H1 (cell line): Measurements from ENCODE around the gene AMZ1. TPM values are rescaled to one million over a fixed set of nuclear protein-coding genes. Genes with fewer than 3 reads are reported as not detected.

Experiments used
- CTCF ChIA-PET: fragments of 300-600 bp; sonication (Branson Sonifier 250); formaldehyde crosslinking; loops from one replicate; lab custom pipeline; 2021; ENCODE audit not compliant: partially characterized antibody; lab: Charles Lee
- POLR2A ChIA-PET: fragments of 300-600 bp; sonication (Branson Sonifier 250); formaldehyde crosslinking; loops from one replicate; lab custom pipeline; 2021; ENCODE audit warnings: inconsistent platforms; ENCODE audit not compliant: partially characterized antibody; lab: Charles Lee
- DNase-seq, 2 experiments: peaks; one replicate each; pipeline versions ENCODE4 v3.0.0 to v3.0.0-alpha.2; 2010 to 2022; ENCODE audit warnings: low spot score in 2 of 2, low read depth in 1 of 2, mixed read lengths in 1 of 2
- FAIRE-seq: peaks from 2 replicates; lab custom pipeline; 2011; peaks lifted over from hg19 to GRCh38; lab: Jason Lieb, UNC
- H2AFZ ChIP-seq: 2 replicates; pipeline ENCODE4 v1.8.1; 2012; ENCODE audit warnings: low read length, inconsistent platforms
- H2AK5ac ChIP-seq: 2 replicates; pipeline ENCODE4 v1.6.1; 2013; ENCODE audit warnings: low read depth, low read length
- H2BK120ac ChIP-seq: replicated peaks from 2 replicates; pipeline ENCODE3; 2013; ENCODE audit warnings: low read depth, low read length, inconsistent platforms
- H2BK12ac ChIP-seq: 2 replicates; pipeline ENCODE4 v1.6.1; 2013; ENCODE audit warnings: low read depth, low read length
- H2BK15ac ChIP-seq: 2 replicates; pipeline ENCODE4 v1.6.1; 2013; ENCODE audit warnings: low read length
- H2BK20ac ChIP-seq: 2 replicates; pipeline ENCODE4 v1.6.1; 2013; ENCODE audit warnings: low read length
- H2BK5ac ChIP-seq: 2 replicates; pipeline ENCODE4 v1.6.1; 2013; ENCODE audit warnings: low read depth, low read length
- H3K14ac ChIP-seq: 2 replicates; pipeline ENCODE4 v1.6.1; 2013; ENCODE audit warnings: inconsistent platforms; ENCODE audit not compliant: insufficient read length
- H3K18ac ChIP-seq: 2 replicates; pipeline ENCODE4 v1.6.1; 2013; ENCODE audit warnings: low read length; ENCODE audit errors: extremely low read depth
- H3K23ac ChIP-seq: 2 replicates; pipeline ENCODE4 v1.6.1; 2013; ENCODE audit warnings: inconsistent platforms; ENCODE audit not compliant: insufficient read length
- H3K23me2 ChIP-seq: 2 replicates; pipeline ENCODE4 v1.6.1; 2013; ENCODE audit warnings: low read depth, low read length
- H3K27ac ChIP-seq: 2 replicates; pipeline ENCODE4 v1.6.1; 2011; ENCODE audit warnings: low read depth, low read length, inconsistent platforms
- H3K27me3 ChIP-seq, 4 experiments: replicated peaks in 1 of 4; 1 replicate in 1 of 4; 2 replicates in 3 of 4; pipeline versions ENCODE4 v1.6.1 to v1.8.1; 2011 to 2013; ENCODE audit warnings: low read length in 3 of 4, mild to moderate bottlenecking in 3 of 4, inconsistent platforms in 2 of 4, mixed read lengths in 2 of 4, moderate library complexity in 1 of 4; ENCODE audit not compliant: control insufficient read depth in 3 of 4, insufficient read depth in 3 of 4; ENCODE audit errors: extremely low read depth in 1 of 4
- H3K36me3 ChIP-seq, 4 experiments: 2 replicates each; pipeline versions ENCODE4 v1.6.1 to v1.8.1; 2011 to 2013; ENCODE audit warnings: mild to moderate bottlenecking in 4 of 4, low read length in 3 of 4, moderate library complexity in 2 of 4, control low read depth in 1 of 4, inconsistent platforms in 1 of 4; ENCODE audit not compliant: insufficient read depth in 4 of 4, control insufficient read depth in 2 of 4
- H3K4ac ChIP-seq: replicated peaks from 2 replicates; pipeline ENCODE3; 2013; ENCODE audit warnings: low read length, low read depth, mixed read lengths, inconsistent platforms; ENCODE audit not compliant: insufficient read length
- H3K4me1 ChIP-seq, 4 experiments: replicated peaks in 1 of 4; 1 replicate in 1 of 4; 2 replicates in 3 of 4; pipeline versions ENCODE4 v1.6.1 to v1.8.1; 2011 to 2013; ENCODE audit warnings: low read length in 3 of 4, inconsistent platforms in 2 of 4, mixed read lengths in 1 of 4; ENCODE audit not compliant: insufficient read depth in 4 of 4, control insufficient read depth in 3 of 4
- H3K4me2 ChIP-seq, 2 experiments: 2 replicates each; pipeline versions ENCODE4 v1.6.1 to v1.8.1; 2011 to 2013; ENCODE audit warnings: low read depth in 2 of 2, low read length in 2 of 2, control low read depth in 1 of 2, inconsistent platforms in 1 of 2, mild to moderate bottlenecking in 1 of 2; ENCODE audit not compliant: insufficient read depth in 1 of 2
- H3K4me3 ChIP-seq, 4 experiments: fragments of 200-600, 300-600 bp in 1 of 4; sonication (generic), shearing (Covaris generic), sonication (Bioruptor Twin) in 1 of 4; 2 replicates each; pipeline versions ENCODE4 v1.5.1 to v1.8.1; 2011 to 2016; ENCODE audit warnings: low read length in 4 of 4, low read depth in 3 of 4, control low read depth in 2 of 4, inconsistent platforms in 2 of 4, mild to moderate bottlenecking in 2 of 4, mixed read lengths in 1 of 4, moderate library complexity in 1 of 4; ENCODE audit not compliant: insufficient read depth in 2 of 4; ENCODE audit errors: extremely low read depth in 1 of 4
- H3K56ac ChIP-seq: replicated peaks from 2 replicates; pipeline ENCODE3; 2013; ENCODE audit warnings: low read depth, mild to moderate bottlenecking, mixed read lengths, low read length, inconsistent platforms; ENCODE audit not compliant: insufficient read length
- H3K79me1 ChIP-seq: 2 replicates; pipeline ENCODE4 v1.6.1; 2013; ENCODE audit warnings: low read depth, low read length, control low read depth
- H3K79me2 ChIP-seq, 2 experiments: 2 replicates each; pipeline versions ENCODE4 v1.6.1 to v1.8.1; 2012 to 2013; ENCODE audit warnings: low read length in 2 of 2, mild to moderate bottlenecking in 2 of 2, inconsistent platforms in 1 of 2; ENCODE audit not compliant: insufficient read depth in 2 of 2, control insufficient read depth in 1 of 2
- H3K9ac ChIP-seq, 4 experiments: replicated peaks in 1 of 4; 1 replicate in 1 of 4; 2 replicates in 3 of 4; pipeline versions ENCODE4 v1.6.1 to v1.8.1; 2011 to 2013; ENCODE audit warnings: low read depth in 3 of 4, low read length in 3 of 4, control low read depth in 2 of 4, mild to moderate bottlenecking in 2 of 4, moderate library complexity in 2 of 4, inconsistent platforms in 1 of 4; ENCODE audit errors: extremely low read depth in 1 of 4
- H3K9me3 ChIP-seq, 2 experiments: 2 replicates each; pipeline versions ENCODE4 v1.6.1 to v1.8.1; 2012 to 2013; ENCODE audit warnings: mild to moderate bottlenecking in 2 of 2, moderate library complexity in 2 of 2, control low read depth in 1 of 2, inconsistent platforms in 1 of 2, low read depth in 1 of 2, low read length in 1 of 2, mixed read lengths in 1 of 2; ENCODE audit not compliant: insufficient read depth in 2 of 2
- H4K20me1 ChIP-seq, 2 experiments: replicated peaks in 1 of 2; 2 replicates each; pipeline versions ENCODE3 to v1.8.1; 2011 to 2013; ENCODE audit warnings: inconsistent platforms in 2 of 2, low read length in 2 of 2, mild to moderate bottlenecking in 1 of 2; ENCODE audit not compliant: insufficient read depth in 2 of 2, control insufficient read depth in 1 of 2
- H4K5ac ChIP-seq: 2 replicates; pipeline ENCODE4 v1.6.1; 2013; ENCODE audit warnings: low read length, low read depth, mixed read lengths, inconsistent platforms; ENCODE audit not compliant: insufficient read length
- H4K8ac ChIP-seq: 2 replicates; pipeline ENCODE4 v1.8.0; 2013; ENCODE audit warnings: mild to moderate bottlenecking, moderate library complexity, low read length, inconsistent platforms; ENCODE audit not compliant: insufficient read depth; ENCODE audit errors: extremely low read depth
- H4K91ac ChIP-seq: replicated peaks from 2 replicates; pipeline ENCODE3; 2013; ENCODE audit warnings: low read length, mixed read lengths, inconsistent platforms; ENCODE audit not compliant: insufficient read length
- WGBS, 2 experiments: shearing (Covaris generic) in 1 of 2; methylation state at CpG; one replicate each; pipeline versions ENCODE4 v1.1.6 to v1.1.7; 2013 to 2015; ENCODE audit warnings: low lambda C conversion rate in 2 of 2, mixed read lengths in 2 of 2, inconsistent platforms in 1 of 2, low coverage in 1 of 2, missing lambda C conversion rate in 1 of 2; ENCODE audit not compliant: insufficient replicate concordance in 2 of 2, insufficient coverage in 1 of 2, insufficient read length in 1 of 2; ENCODE audit errors: extremely low coverage in 1 of 2, missing lambda C conversion rate in 1 of 2; 5-methylcytosine and 5-hydroxymethylcytosine counted together
- polyA plus RNA-seq, 7 experiments: library from polyadenylated mRNA; depleted of rRNA in 3 of 7; stranded (reverse) in 5 of 7; unstranded in 2 of 7; fragments of >200 nt in 5 of 7; fragments of 200-250 nt in 2 of 7; gene quantifications; 1 replicate in 5 of 7; 2 replicates in 1 of 7; 4 replicates in 1 of 7; pipeline versions ENCODE4 v1.2.1 to v1.2.3, GENCODE V29; 2011 to 2013; ENCODE audit warnings: missing spikeins in 2 of 7, mixed read lengths in 2 of 7
- total RNA-seq: library from RNA; stranded (reverse); fragmentation: NEBNext Ultra II Directional; extraction: Animal tissue kit (Norgen Biotek cat#: 25700); gene quantifications from 2 replicates; pipeline ENCODE4 v1.2.1, GENCODE V29; 2021

Gene AMZ1
- total and polyA plus RNA-seq, 2 of the 8 experiments (the other 6 are each of a cell fraction or from before 2014, with no cell fraction given), result 0.59 to 1.4 TPM

DNA sequence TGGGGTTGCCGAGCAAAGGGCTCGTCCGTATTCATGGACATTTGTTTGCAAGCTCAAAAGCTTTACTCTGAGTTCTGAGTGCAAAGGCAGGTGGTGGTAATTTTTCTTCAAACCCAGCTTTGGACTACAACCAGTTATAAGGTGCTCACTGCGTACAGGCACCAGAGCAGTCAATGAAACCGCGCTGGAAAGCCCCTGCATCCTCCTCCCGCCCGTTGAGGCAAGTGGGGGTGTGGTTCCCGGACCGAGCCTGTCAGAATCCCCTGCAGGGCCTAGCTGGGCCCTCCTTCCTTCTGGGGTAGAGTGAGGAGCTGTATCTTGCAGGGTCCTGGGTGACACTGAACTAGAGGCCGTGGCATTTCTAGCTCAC lies 22.3 kb downstream of the AMZ1 start:
- ChIA-PET POLR2A (interaction anchor here (0.9 to 2.0 kb wide), 7 partner anchors 9 to 208 kb away, joined by 3 to 6 read pairs (median 5); no protein-coding TSS in a partner anchor), CTCF (interaction anchor here (0.5 to 9.1 kb wide), 50 partner anchors 11 to 490 kb away, joined by 3 to 125 read pairs (median 4); partner anchors contain the start of gene AMZ1)
- FAIRE-seq, result no peak

More for the DNA sequence above, 22.3 kb downstream of the AMZ1 start:
- no peak overlapping the region for H2BK20ac ChIP-seq
- no peaks in the 10 kb centered on the region for H3K9me3 ChIP-seq
- H3K79me1 ChIP-seq, result no peaks in the 10 kb centered on the region
- peaks cover 1 to 3% of the 10 kb centered on the region in 2 experiments for H4K20me1 ChIP-seq
- no peak overlapping the region for H3K14ac ChIP-seq
- no peak overlapping the region for H3K9ac ChIP-seq
- no peak overlapping the region for H3K27ac ChIP-seq
- no peaks in the 10 kb centered on the region for H3K27me3 ChIP-seq
- H4K91ac ChIP-seq, result no peak overlapping the region
- H3K56ac ChIP-seq, result no peak overlapping the region
- no peak overlapping the region for H3K4ac ChIP-seq
- no peak overlapping the region for H4K8ac ChIP-seq
- H2BK120ac ChIP-seq, result no peak overlapping the region
- no peak overlapping the region for H3K4me2 ChIP-seq
- WGBS, 2 experiments, result 93% methylated on average over 11 of the region's 11 CpGs; no CpG with 5 or more reads in 1 of the 2 experiments
- no peaks in the 10 kb centered on the region for H3K79me2 ChIP-seq
- H2BK15ac ChIP-seq, result no peak overlapping the region
- peaks cover 0 to 5% (median under 1%) of the 10 kb centered on the region in 4 experiments; a peak in 2 of 7 replicates for H3K4me1 ChIP-seq
- H3K23me2 ChIP-seq, result no peaks in the 10 kb centered on the region
- H3K18ac ChIP-seq, result no peak overlapping the region
- H3K23ac ChIP-seq, result no peak overlapping the region
- H2AFZ ChIP-seq, result no peak overlapping the region
- no peak overlapping the region for H2AK5ac ChIP-seq
- H3K36me3 ChIP-seq, result no peaks in the 10 kb centered on the region; a peak in 1 of 8 replicates
- DNase-seq, result no peak
- H2BK5ac ChIP-seq, result no peak overlapping the region
- no peak overlapping the region for H3K4me3 ChIP-seq
- H4K5ac ChIP-seq, result no peak overlapping the region
- H2BK12ac ChIP-seq, result 0 out of 2 replicates have a peak overlapping the region, but pooled peaks have one; percentile 27
